ENCODE data around the gene FOXP4. TPM values are rescaled to one million over a fixed set of nuclear protein-coding genes. Genes with fewer than 3 reads are reported as not detected.

FOXP4 gene, protein sequence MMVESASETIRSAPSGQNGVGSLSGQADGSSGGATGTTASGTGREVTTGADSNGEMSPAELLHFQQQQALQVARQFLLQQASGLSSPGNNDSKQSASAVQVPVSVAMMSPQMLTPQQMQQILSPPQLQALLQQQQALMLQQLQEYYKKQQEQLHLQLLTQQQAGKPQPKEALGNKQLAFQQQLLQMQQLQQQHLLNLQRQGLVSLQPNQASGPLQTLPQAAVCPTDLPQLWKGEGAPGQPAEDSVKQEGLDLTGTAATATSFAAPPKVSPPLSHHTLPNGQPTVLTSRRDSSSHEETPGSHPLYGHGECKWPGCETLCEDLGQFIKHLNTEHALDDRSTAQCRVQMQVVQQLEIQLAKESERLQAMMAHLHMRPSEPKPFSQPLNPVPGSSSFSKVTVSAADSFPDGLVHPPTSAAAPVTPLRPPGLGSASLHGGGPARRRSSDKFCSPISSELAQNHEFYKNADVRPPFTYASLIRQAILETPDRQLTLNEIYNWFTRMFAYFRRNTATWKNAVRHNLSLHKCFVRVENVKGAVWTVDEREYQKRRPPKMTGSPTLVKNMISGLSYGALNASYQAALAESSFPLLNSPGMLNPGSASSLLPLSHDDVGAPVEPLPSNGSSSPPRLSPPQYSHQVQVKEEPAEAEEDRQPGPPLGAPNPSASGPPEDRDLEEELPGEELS
- 10 to 100 TPM in 2 of 3 donors, 1 to 10 TPM in 1; 8.3 to 26.6 (median 18.4) TPM for polyA plus RNA-seq

DNA sequence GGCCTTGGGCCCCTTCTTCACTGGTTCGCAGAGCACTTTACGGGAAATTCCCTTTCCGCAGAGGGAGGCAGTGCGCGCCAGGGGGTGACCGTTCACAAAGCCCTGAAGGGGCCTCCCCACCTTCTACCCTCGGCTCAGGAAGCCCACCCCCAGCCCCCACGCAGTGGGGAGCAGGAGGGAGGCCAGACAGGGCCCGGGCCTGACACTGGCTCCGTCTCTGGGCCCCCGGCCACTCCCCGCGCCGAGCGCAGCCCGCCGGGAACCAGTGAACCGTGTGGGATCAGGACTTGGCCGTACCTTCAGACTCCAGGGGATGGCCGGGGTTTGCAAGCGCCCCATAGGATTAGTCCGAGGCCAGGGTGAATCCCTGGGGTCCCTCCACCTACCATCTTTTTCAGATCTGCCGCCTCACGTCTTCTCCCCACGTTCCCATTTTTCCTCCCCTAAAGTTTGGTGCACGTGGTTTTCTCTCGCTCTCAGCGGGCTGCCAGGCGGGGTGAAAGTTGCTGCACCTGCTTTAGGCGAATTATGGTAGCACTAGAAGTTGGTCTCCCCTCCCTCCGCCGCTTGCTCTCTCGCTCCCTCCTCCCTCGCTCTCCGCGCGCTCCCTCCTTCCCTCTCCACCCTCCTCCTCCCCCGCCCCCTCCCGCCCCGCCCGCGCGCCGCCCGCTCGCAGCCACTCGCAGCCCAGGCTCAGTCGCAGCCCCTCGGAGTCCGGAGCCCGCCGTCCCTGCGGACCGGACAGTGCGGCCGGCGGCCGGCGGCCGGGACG, at the start of gene FOXP4:
TSS of gene FOXP4 (plus strand) at position 679 of the 772 bp plus-strand sequence. CDS start 19,380 bp downstream, outside the sequence.
- H3K27ac ChIP-seq (ENCODE audit: low read depth, low read length) = no peak within 1 kb of the TSS
- WGBS, 3 donors = 0 to 1% (median 0%) methylated on average over 45 to 61 of the region's 61 CpGs

DNA sequence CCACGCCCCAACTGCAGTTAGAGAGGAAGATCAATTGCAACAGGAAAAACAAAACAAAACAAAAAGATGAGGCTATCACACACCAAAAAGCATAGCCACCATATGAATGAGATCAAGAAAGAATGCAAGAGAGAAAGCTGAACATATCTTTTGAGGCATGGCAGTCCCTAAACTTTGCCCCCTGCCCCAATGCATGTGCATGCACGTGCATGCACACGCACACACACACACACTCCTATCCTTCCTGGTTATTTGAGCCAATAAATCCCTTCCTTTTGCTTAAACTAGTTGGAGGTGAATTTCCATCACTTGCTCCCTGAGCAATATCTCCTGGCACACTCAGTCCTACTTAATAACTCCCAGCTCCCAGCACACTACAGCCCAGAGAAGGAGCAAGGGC, 48.6 kb upstream of the FOXP4 start:
- 83 to 90% (median 90%) methylated on average over 3 of the region's 3 CpGs for WGBS, 3 donors
- no peak overlapping the region for H3K27ac ChIP-seq (ENCODE audit: low read depth, low read length)

DNA sequence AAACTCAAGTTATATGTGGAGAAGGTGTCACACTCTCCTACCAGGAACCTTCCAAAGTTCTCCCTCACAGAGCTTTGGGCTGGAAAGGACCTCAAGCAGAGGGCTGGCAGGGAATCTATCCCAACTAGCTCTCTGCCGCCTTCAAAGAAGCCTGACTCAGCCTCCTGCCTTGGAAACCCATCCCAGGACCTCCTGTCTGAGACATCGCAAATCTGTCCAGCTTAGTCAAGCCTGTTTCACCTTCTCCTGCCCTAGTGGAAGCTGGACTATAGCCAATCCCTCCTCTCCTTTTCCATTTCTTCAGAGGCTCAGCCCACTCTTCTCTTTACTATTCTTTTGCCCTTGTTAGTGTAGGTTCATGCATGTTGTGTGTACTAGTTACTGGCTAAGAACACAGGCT, 48.2 kb upstream of the FOXP4 start:
- WGBS, 3 donors = 74 to 89% (median 81%) methylated on average over 2 of the region's 2 CpGs

DNA sequence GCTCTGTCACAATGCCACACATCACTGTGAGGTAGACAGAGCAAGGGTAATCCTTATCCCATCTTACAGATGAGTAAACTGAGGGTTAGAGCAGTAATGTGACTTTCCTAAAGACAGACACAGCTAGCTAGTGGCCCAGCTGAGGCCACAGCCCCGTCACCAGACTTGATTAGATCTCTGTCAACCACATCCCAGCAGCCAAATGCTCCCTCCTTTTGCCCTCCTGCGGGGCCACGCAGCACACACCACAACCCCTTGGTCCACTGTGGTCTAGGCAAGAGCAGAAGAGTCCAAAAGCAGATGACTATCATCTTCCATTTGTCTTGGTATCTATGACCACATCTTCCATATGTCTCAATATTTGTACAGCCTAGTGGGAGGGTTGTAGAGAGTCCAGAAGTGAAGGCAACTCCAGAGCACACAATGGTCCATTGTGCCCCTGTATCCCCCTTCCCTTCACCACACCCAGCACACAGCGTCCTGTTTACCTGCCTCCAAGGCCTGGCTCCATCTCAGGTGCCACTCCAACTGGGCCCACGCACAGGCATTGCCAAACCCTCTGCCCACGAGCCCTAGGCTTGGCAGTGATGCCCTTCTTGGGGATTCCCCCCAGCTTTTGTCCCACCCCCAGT, 47.1 kb upstream of the FOXP4 start:
- no peak overlapping the region for H3K27ac ChIP-seq (ENCODE audit: low read depth, low read length)
- 88 to 92% (median 91%) methylated on average over 6 of the region's 6 CpGs for WGBS, 3 donors

More for the DNA sequence above, 48.2 kb upstream of the FOXP4 start:
- no peak overlapping the region for H3K27ac ChIP-seq (ENCODE audit: low read depth, low read length)

DNA sequence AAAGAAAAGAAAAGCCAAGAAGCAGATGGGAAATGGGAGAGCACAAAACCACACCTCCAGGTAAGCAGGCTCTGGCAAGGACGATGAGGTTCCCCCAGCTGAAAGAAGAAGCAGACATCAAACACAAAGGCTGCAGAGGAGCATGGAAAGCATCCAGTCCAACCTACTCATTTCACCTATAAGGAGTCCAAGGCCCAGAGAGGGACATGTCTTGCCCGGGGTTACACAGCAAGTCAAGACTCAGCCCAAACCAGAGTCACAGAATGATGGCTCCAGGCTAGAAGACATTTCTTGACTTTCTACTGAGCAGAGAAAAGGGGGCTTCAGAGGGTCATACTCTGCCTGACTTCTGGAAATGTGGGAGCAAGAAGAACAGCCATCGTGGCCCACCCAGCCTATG, 45.6 kb upstream of the FOXP4 start:
- H3K27ac ChIP-seq (ENCODE audit: low read depth, low read length) = no peak overlapping the region
- 57 to 68% (median 65%) methylated on average over 3 of the region's 3 CpGs for WGBS, 3 donors

DNA sequence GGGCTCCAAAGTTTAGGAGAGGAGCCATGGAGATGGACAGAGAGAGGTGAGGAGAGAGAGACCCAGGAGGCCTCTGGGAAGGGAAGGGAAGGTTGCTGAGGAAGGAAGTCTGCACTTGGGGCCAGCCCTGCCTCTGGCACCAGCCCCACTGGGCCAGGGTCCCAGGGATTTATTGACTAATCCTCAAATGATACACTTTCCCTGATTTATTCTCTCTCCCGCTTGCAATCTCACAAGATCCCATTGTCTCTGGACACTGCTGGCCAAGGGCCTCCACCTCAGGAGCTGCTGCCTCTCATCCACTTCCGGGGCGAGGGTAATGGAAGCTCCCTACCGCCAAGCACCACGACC, 43.6 kb upstream of the FOXP4 start:
- H3K27ac ChIP-seq (ENCODE audit: low read depth, low read length) = no peak overlapping the region
- WGBS, 3 donors = 61 to 67% (median 63%) methylated on average over 5 of the region's 5 CpGs

DNA sequence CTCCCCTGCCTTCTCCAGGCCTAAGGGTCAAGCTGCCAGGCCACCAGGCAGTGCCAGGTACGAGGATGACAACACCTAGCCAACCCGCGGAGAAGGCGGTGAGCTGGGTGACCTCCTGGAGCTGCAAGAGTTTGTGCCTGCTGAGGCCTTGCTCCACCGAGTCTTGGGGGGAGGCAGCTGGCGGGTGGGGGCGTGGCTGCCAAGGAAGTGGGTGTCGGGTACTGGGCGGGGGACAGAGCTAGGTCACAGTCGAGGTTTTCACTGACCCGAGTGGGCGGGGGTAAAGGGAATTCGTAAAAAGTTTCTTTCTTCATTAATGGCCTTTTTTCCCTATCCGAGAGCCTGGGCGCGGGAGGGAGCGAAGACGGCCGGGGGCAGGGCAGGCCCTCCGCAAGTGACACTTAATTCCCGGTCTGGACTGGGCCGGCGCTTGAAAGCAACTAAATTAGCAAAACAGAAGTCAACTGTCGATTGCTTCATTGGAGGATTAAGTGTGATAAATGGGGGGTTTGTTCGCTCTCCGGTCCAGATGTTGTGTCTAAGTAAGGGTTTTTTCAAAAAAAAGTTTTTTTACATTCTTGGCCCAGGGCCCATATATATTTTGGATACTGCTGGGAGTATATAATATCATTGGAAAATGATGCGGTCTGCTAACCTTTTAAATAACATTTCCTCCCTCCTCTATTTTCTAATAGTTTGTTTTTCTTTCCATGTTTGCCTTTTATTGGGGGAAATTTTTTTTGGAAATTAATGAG, 43.1 kb upstream of the FOXP4 start:
- H3K27ac ChIP-seq (ENCODE audit: low read depth, low read length) = no peak overlapping the region
- 39 to 61% (median 42%) methylated on average over 27 of the region's 27 CpGs for WGBS, 3 donors

DNA sequence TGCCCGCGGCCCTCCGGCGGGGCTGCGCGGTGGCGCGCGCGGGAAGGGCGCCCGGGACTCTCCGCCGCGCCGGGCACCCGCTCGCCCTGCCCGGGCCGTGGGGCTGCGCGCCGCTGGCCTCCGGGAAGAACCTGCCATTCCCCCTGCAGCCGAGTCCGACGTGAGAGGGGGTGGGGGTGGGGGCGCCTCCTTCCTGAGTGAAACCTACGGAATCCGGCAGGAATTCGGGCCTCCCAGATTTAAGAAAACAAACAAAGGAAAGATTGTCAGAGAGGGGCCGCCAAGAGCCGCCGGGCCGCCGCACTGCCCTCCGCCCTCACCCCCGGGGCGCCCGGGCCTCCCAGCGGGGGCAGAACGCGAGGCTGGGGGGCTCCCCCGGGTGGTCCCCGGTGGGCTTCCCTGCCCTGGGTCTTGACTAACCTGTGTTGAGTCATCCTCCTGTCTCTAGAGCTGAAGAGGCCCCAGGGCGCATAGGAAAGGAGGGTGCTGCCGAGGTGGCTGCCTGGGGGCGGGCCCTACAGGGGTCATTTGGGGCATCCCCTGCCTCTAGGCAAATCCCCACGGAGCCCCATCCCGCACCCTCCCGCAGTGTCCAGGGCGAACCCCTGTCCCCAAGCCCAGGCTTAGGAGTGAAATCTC, 42.2 kb upstream of the FOXP4 start:
- 2 to 5% (median 2%) methylated on average over 45 to 52 of the region's 52 CpGs for WGBS, 3 donors
- H3K27ac ChIP-seq (ENCODE audit: low read depth, low read length) = no peak overlapping the region

DNA sequence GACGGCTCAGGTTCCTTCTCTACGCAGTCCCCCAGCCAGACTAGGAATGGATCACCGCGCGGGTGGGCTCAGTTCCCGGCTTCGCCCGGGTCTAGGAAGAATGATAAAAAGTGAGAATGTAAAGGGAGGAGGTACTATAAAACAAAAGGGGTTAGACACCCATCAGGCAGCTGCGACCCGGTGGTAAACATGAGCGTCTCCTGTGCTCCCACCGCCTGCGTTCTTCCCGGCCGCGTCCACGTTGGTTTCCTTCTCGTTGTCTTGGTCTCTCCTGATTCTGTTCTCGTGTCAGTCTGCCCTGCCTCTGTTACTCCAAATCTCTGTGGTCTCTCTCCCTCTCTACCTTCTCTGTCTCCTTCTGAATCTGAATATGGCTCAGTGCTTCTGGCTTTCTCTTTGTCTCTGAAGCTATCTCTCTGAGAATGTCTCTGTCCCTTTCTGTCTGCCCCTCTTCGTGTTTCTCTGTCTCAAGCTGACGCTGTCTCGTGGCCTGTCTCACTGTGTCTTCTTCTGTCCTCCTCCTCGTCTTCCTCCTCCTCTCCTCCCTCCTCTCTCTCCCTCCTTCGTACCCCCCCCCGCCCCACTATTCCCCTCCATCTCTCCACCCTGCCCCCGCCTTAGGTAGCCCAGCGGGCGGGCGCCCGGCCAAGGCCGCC, 41.6 kb upstream of the FOXP4 start:
- no peak overlapping the region for H3K27ac ChIP-seq (ENCODE audit: low read depth, low read length)
- 4 to 30% (median 5%) methylated on average over 30 to 31 of the region's 31 CpGs for WGBS, 3 donors

DNA sequence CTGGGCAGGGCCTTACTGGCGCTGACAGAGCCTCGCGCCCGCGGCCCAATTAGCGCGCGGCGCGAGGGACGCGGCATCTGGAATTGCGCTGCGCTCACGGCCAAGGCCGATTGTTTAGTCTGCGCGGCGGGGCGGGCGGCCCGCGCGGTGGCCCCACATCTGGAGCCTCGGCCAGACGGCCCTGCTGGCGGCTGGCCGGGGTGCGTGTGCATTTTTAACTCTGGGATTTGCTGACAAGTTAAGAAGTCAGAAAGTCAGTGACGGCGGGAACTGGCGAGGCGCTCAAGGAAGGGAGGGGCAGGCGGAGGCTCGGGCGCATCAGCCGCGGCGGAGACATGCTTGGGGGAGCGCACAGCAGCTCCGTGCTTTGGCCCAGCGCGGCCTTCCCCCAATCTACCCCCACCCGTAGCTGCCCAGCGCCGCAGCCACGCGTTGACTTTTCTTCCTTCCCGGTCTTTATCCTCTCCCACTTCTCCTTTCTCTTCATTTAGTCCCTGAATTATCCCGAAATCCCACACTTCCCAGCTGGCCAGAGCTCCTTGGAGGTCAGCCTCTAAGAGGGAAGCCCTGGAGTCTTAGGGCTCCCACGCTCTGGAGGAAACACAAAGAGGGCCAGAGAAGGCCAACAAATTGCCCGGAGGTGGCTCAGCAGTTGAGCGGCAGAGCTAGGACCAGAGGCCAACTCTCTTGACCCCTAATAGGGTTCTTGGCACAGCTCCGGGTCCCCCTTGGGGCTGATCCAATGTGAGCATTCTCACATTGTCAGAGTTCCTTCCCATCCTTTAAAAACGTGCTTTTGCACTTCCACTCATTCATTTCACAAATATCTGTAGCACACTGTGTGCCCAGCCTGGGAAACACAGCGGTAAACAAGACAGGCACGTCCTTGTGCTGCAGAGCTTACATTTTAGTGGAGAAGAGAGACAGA, 40.8 kb upstream of the FOXP4 start:
- WGBS, 3 donors = 4 to 9% (median 5%) methylated on average over 57 of the region's 57 CpGs
- H3K27ac ChIP-seq (ENCODE audit: low read depth, low read length) = no peak overlapping the region

DNA sequence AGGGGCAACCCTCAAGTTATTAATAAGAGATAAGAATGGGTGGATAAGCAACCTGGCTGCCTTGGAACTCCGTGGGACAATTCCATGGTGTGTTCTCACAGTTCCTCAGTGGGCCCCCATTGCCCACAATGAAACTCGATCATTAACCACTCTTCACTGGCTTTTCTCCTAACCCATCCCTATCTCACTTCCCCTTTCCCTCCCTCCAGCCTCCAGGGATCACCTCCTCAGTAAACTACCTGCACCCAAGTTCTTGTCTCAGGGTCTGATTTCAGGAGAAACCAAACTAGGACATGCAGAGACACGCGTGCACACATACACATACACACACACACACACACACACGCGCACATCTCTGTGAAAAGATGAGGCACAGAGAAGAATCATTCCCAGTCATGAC, 37.7 kb upstream of the FOXP4 start:
- 83 to 86% (median 86%) methylated on average over 6 of the region's 6 CpGs for WGBS, 3 donors
- no peak overlapping the region for H3K27ac ChIP-seq (ENCODE audit: low read depth, low read length)

DNA sequence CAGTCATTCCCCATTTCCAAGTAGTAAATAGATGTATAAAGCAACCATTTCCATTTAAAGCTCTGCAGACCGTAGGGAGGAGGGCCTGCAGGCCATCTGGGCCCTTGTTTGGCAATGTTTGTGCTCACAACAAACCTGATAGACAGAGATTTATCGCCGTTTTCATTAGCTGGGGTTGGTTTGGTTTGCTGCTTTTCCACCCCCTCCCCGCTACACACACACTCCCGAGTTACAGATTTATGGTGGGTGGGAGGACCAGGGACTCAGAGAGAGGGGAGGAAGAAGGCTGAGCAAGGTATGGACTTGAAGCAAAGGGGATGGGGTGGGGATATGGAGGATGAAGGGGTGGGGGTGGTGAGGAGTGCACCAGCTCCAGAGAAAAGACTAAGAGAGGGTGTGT, 36.6 kb upstream of the FOXP4 start:
- 71 to 75% (median 71%) methylated on average over 5 of the region's 5 CpGs for WGBS, 3 donors
- H3K27ac ChIP-seq (ENCODE audit: low read depth, low read length) = no peak overlapping the region

DNA sequence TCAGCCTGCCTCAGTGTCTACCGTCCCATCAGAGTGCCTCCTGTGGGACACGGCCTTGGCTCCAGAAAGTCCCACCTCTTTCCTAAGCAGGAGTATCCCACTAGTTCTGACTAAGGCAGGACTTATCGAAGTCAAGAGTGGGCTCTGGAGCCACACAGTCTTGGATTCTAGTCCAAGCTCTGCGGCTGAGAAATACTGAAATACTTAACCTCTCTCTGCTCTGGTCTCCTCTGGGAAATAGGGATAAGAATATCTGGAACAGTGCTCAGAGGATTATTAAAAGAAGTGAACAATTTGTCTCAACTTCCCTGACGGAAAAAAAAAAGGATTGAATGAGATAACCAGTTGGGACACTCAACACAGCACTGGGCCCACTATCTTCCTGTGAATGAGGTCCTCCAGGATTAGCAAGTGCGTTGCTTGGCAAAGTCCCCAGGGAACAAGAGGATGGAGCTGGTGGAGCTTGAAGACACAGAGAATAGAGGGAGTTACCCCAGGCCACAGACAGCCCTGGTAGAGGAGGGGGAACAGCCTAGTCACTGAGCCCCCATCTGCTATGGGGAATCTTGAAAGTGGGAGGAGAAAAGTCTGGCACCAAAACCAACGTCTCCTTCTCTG, 34.6 kb upstream of the FOXP4 start:
- WGBS, 3 donors = 74 to 94% (median 88%) methylated on average over 7 of the region's 7 CpGs
- H3K27ac ChIP-seq (ENCODE audit: low read depth, low read length) = no peak overlapping the region

DNA sequence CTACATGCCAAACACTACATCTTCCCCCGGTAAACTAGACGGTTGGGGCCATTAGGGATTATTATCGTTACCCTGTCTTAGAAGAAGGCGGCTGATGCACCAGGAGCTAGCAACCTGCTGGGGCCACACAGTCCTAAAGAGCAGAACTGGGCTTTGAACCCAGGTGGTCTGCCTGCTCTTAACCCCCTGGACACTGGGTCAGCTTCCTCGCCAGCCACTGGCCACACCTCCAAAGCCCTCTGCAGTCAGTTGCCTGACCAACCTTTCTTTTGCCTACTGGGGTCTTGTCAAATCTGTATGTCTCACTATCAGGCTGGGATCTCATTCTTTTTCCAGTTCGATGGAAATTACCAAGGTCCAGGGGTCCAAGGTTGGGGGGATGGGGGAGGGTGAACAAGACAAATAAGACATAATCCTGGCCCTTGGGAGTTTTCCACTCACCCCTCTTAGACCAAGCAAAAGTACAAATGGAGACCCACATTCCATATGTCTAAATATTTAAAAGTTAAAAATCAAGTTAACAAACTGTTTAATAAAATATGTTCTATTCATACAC, 34.0 kb upstream of the FOXP4 start:
- WGBS, 3 donors = 85 to 88% (median 86%) methylated on average over 6 of the region's 6 CpGs

DNA sequence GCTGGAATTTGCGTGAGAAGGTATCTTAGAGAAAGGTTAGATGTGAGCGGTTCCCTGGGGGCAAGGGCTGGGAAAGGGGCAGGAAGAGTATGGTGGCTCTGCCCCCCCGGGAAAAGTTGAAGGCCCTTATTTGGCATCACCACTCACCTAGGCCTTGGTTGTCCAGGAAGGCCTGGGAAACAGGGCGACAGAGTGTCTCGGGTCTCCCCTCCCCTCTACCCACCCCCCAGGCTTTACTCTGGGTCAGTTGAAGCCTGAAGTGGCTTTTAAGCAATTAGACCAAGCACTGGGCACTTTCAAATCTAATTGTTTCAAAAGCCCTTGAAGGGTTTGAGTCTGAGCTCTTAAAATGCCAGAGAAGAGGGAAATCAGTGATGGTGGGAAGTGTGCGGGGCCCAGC, 30.2 kb upstream of the FOXP4 start:
- WGBS, 3 donors = 91 to 95% (median 93%) methylated on average over 6 of the region's 6 CpGs
- no peak overlapping the region for H3K27ac ChIP-seq (ENCODE audit: low read depth, low read length)

More for the DNA sequence above, 34.0 kb upstream of the FOXP4 start:
- no peak overlapping the region for H3K27ac ChIP-seq (ENCODE audit: low read depth, low read length)

Data from adipose tissue (tissue), 3 donors.